ENCODE data around the gene PARD3.

PARD3 gene

DNA sequence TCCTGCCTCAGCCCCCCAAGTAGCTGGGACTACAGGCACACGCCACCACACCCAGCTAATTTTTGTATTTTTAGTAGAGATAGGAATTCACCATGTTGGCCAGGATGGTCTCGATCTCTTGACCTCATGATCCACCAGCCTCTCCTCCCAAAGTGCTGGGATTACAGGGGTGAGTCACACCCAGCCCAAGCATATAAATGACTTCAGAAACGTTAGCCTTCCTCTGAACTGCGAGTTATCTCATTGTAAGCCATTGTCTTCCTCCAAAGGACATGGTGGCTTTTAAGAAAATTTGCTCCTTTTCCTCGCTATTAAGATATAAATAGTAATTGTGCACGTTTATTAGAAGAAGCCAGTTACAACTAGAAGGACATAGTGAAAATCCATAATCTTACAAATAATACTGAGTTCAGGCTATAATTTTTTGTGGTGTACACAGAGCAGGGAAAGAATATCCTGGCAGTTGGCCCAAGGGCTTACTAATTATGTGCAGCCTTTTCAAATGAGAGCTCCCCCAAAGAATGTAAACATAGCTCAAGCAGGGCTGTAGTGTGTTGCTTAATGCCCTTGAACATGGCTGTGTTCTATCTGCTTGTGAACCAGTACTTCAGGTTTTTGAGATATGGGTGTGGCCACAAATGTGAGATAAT lies 495.8 kb downstream of the PARD3 start:
- Histone ChIP-seq H3K4me1 (ENCODE audit: control insufficient read depth, low read depth, low read length) (peaks cover 22% of the 10 kb centered on the region), H3K36me3 (ENCODE audit: control insufficient read depth, low read depth, low read length) (no peaks in the 10 kb centered on the region), H3K9me3 (ENCODE audit: control insufficient read depth, low read depth, low read length) (no peaks in the 10 kb centered on the region), H3K27ac (ENCODE audit: low read length) (no peak overlapping the region), H3K9ac (ENCODE audit: low read length) (no peak overlapping the region), H3K4me3 (ENCODE audit: low read length) (no peak overlapping the region), H3K27me3 (ENCODE audit: control insufficient read depth, insufficient read depth, low read length) (no peaks in the 10 kb centered on the region)

GRCh38 chr10:34316154-34316553 lies 498.9 kb downstream of the PARD3 start:
- Histone ChIP-seq H3K4me3 (ENCODE audit: low read length) (no peak overlapping the region), H3K9me3 (ENCODE audit: control insufficient read depth, low read depth, low read length) (no peaks in the 10 kb centered on the region), H3K27ac (ENCODE audit: low read length) (peak overlapping the region; percentile 18), H3K36me3 (ENCODE audit: control insufficient read depth, low read depth, low read length) (no peaks in the 10 kb centered on the region), H3K27me3 (ENCODE audit: control insufficient read depth, insufficient read depth, low read length) (no peaks in the 10 kb centered on the region), H3K9ac (ENCODE audit: low read length) (no peak overlapping the region), H3K4me1 (ENCODE audit: control insufficient read depth, low read depth, low read length) (peaks cover 6% of the 10 kb centered on the region)

GRCh38 chr10:34314457-34314856 lies 500.6 kb downstream of the PARD3 start:
- Histone ChIP-seq H3K9me3 (ENCODE audit: control insufficient read depth, low read depth, low read length) (no peaks in the 10 kb centered on the region), H3K36me3 (ENCODE audit: control insufficient read depth, low read depth, low read length) (no peaks in the 10 kb centered on the region), H3K27ac (ENCODE audit: low read length) (no peak overlapping the region), H3K27me3 (ENCODE audit: control insufficient read depth, insufficient read depth, low read length) (no peaks in the 10 kb centered on the region), H3K4me1 (ENCODE audit: control insufficient read depth, low read depth, low read length) (peaks cover 6% of the 10 kb centered on the region), H3K9ac (ENCODE audit: low read length) (no peak overlapping the region), H3K4me3 (ENCODE audit: low read length) (no peak overlapping the region)

DNA sequence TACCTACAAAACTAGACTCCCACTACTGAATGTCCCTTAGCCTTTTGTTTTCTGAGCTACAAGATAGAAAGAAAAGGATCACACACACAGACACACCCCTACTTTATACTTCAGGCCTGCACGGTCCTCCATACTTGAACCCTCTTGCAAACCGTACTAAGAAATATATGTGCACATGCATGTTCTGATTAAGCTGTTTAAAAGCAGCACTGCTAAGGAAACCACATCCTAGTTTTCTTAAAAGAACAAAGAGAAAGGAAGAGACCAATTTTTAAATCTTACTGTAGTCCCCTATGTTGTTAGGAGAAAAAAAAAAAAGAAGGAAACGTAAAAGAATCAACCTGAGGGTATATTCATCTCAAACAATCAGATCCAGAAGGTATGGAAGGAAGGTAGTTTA lies 501.2 kb downstream of the PARD3 start:
- peaks cover 6% of the 10 kb centered on the region for H3K4me1 ChIP-seq (ENCODE audit: control insufficient read depth, low read depth, low read length)
- H3K9ac ChIP-seq (ENCODE audit: low read length) = no peak overlapping the region
- no peaks in the 10 kb centered on the region for H3K36me3 ChIP-seq (ENCODE audit: control insufficient read depth, low read depth, low read length)
- H3K27ac ChIP-seq (ENCODE audit: low read length) = no peak overlapping the region
- H3K4me3 ChIP-seq (ENCODE audit: low read length) = no peak overlapping the region
- H3K27me3 ChIP-seq (ENCODE audit: control insufficient read depth, insufficient read depth, low read length) = no peaks in the 10 kb centered on the region
- no peaks in the 10 kb centered on the region for H3K9me3 ChIP-seq (ENCODE audit: control insufficient read depth, low read depth, low read length)

GRCh38 chr10:34313353-34313752 lies 501.7 kb downstream of the PARD3 start:
- Histone ChIP-seq H3K9me3 (ENCODE audit: control insufficient read depth, low read depth, low read length) (no peaks in the 10 kb centered on the region), H3K36me3 (ENCODE audit: control insufficient read depth, low read depth, low read length) (no peaks in the 10 kb centered on the region), H3K9ac (ENCODE audit: low read length) (no peak overlapping the region), H3K4me3 (ENCODE audit: low read length) (no peak overlapping the region), H3K4me1 (ENCODE audit: control insufficient read depth, low read depth, low read length) (peaks cover 6% of the 10 kb centered on the region), H3K27ac (ENCODE audit: low read length) (no peak overlapping the region), H3K27me3 (ENCODE audit: control insufficient read depth, insufficient read depth, low read length) (no peaks in the 10 kb centered on the region)

DNA sequence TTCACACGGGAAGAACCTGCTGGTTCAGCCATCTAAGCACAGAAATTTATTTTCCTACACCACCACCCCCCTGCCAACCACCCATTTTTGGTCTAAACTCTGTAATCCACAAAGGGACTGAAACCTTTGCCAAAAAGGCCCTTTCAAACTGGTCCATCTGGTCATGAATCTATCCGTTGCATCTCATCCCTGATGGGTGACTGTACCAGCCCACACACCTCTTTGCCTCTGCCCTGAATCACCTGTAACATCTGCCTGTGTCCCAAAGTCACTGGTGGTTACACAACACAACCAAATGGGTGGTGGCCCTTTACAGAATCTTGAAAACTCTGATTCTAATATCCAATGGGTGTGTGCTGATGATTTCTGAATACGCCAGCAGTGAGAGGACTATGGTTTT lies 503.4 kb downstream of the PARD3 start:
- Histone ChIP-seq H3K36me3 (ENCODE audit: control insufficient read depth, low read depth, low read length) (no peaks in the 10 kb centered on the region), H3K4me3 (ENCODE audit: low read length) (no peak overlapping the region), H3K27me3 (ENCODE audit: control insufficient read depth, insufficient read depth, low read length) (no peaks in the 10 kb centered on the region), H3K9me3 (ENCODE audit: control insufficient read depth, low read depth, low read length) (no peaks in the 10 kb centered on the region), H3K9ac (ENCODE audit: low read length) (no peak overlapping the region), H3K4me1 (ENCODE audit: control insufficient read depth, low read depth, low read length) (peaks cover 6% of the 10 kb centered on the region), H3K27ac (ENCODE audit: low read length) (no peak overlapping the region)

GRCh38 chr10:34310234-34310633 lies 504.9 kb downstream of the PARD3 start:
- no peaks in the 10 kb centered on the region for H3K4me1 ChIP-seq (ENCODE audit: control insufficient read depth, low read depth, low read length)
- no peaks in the 10 kb centered on the region for H3K36me3 ChIP-seq (ENCODE audit: control insufficient read depth, low read depth, low read length)
- H3K27me3 ChIP-seq (ENCODE audit: control insufficient read depth, insufficient read depth, low read length) = no peaks in the 10 kb centered on the region
- no peak overlapping the region for H3K9ac ChIP-seq (ENCODE audit: low read length)
- H3K4me3 ChIP-seq (ENCODE audit: low read length) = no peak overlapping the region
- no peak overlapping the region for H3K27ac ChIP-seq (ENCODE audit: low read length)
- H3K9me3 ChIP-seq (ENCODE audit: control insufficient read depth, low read depth, low read length) = no peaks in the 10 kb centered on the region

GRCh38 chr10:34305189-34305588 lies 509.9 kb downstream of the PARD3 start:
- Histone ChIP-seq H3K36me3 (ENCODE audit: control insufficient read depth, low read depth, low read length) (no peaks in the 10 kb centered on the region), H3K27me3 (ENCODE audit: control insufficient read depth, insufficient read depth, low read length) (no peaks in the 10 kb centered on the region), H3K4me1 (ENCODE audit: control insufficient read depth, low read depth, low read length) (no peaks in the 10 kb centered on the region), H3K9ac (ENCODE audit: low read length) (no peak overlapping the region), H3K9me3 (ENCODE audit: control insufficient read depth, low read depth, low read length) (no peaks in the 10 kb centered on the region), H3K27ac (ENCODE audit: low read length) (no peak overlapping the region), H3K4me3 (ENCODE audit: low read length) (no peak overlapping the region)

- Histone ChIP-seq H3K27ac (ENCODE audit: low read length) (no peak overlapping the region), H3K9ac (ENCODE audit: low read length) (no peak overlapping the region), H3K36me3 (ENCODE audit: control insufficient read depth, low read depth, low read length) (no peaks in the 10 kb centered on the region), H3K4me3 (ENCODE audit: low read length) (no peak overlapping the region), H3K4me1 (ENCODE audit: control insufficient read depth, low read depth, low read length) (no peaks in the 10 kb centered on the region), H3K9me3 (ENCODE audit: control insufficient read depth, low read depth, low read length) (no peaks in the 10 kb centered on the region), H3K27me3 (ENCODE audit: control insufficient read depth, insufficient read depth, low read length) (no peaks in the 10 kb centered on the region)
Measured at GRCh38 chr10:34303022-34303421, 512.1 kb downstream of the PARD3 start.

- Histone ChIP-seq H3K27ac (ENCODE audit: low read length) (no peak overlapping the region), H3K9me3 (ENCODE audit: control insufficient read depth, low read depth, low read length) (no peaks in the 10 kb centered on the region), H3K36me3 (ENCODE audit: control insufficient read depth, low read depth, low read length) (no peaks in the 10 kb centered on the region), H3K4me1 (ENCODE audit: control insufficient read depth, low read depth, low read length) (peaks cover 2% of the 10 kb centered on the region), H3K27me3 (ENCODE audit: control insufficient read depth, insufficient read depth, low read length) (no peaks in the 10 kb centered on the region), H3K9ac (ENCODE audit: low read length) (no peak overlapping the region), H3K4me3 (ENCODE audit: low read length) (no peak overlapping the region)
Measured at GRCh38 chr10:34299105-34299611, 515.9 kb downstream of the PARD3 start.

DNA sequence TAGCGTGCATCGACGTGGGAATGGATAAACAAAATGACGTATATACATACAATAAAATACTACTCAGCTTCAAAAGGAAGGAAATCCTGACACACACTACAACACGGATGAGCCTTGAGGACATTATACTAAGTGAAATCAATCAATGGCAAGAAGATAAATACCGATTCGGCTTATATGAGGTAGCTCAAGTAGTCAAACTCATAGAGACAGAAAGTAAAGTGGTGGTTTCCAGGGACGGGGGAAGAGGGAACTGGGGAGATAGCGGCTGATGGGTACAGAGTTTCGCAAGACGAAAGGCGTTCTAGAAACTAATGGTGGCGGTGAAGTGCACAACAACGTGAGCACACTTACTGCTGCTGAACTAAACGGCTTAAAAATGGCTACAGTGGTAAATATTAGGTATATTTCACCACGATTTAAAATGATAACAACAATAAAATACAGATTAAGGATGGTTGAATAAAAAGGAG lies 516.7 kb downstream of the PARD3 start:
- Histone ChIP-seq H3K36me3 (ENCODE audit: control insufficient read depth, low read depth, low read length) (no peaks in the 10 kb centered on the region), H3K4me3 (ENCODE audit: low read length) (no peak overlapping the region), H3K27me3 (ENCODE audit: control insufficient read depth, insufficient read depth, low read length) (no peaks in the 10 kb centered on the region), H3K27ac (ENCODE audit: low read length) (no peak overlapping the region), H3K9ac (ENCODE audit: low read length) (no peak overlapping the region), H3K4me1 (ENCODE audit: control insufficient read depth, low read depth, low read length) (peaks cover 10% of the 10 kb centered on the region), H3K9me3 (ENCODE audit: control insufficient read depth, low read depth, low read length) (no peaks in the 10 kb centered on the region)

All from iPS-18a (cell line).